Osteocyte (in vitro differentiated cells): ENCODE data around the gene TJP2. TPM values are rescaled to one million over a fixed set of nuclear protein-coding genes. Genes with fewer than 3 reads are reported as not detected.

Experiments
- DNase-seq: peaks from one replicate; pipeline ENCODE4 v3.0.0; 2021; ENCODE audit warnings: mixed read lengths; ENCODE audit not compliant: unreplicated experiment; ENCODE audit errors: extremely low spot score
- H3K27ac Mint-ChIP-seq: one replicate; pipeline ENCODE4 v1.8.0; 2021; ENCODE audit warnings: mild to moderate bottlenecking, mixed read lengths; ENCODE audit not compliant: unreplicated experiment
- H3K27me3 Mint-ChIP-seq: one replicate; pipeline ENCODE4 v1.8.0; 2021; ENCODE audit warnings: mixed read lengths; ENCODE audit not compliant: unreplicated experiment
- H3K36me3 Mint-ChIP-seq: one replicate; pipeline ENCODE4 v1.8.0; 2021; ENCODE audit warnings: mixed read lengths; ENCODE audit not compliant: unreplicated experiment
- H3K4me1 Mint-ChIP-seq: one replicate; pipeline ENCODE4 v1.8.0; 2021; ENCODE audit warnings: mixed read lengths; ENCODE audit not compliant: unreplicated experiment
- H3K4me3 Mint-ChIP-seq: one replicate; pipeline ENCODE4 v1.8.0; 2021; ENCODE audit warnings: mild to moderate bottlenecking, moderate library complexity, mixed read lengths; ENCODE audit not compliant: unreplicated experiment
- H3K9me3 Mint-ChIP-seq: one replicate; pipeline ENCODE4 v1.8.0; 2021; ENCODE audit warnings: mixed read lengths; ENCODE audit not compliant: unreplicated experiment
- CTCF ChIP-seq: fragments of 200-600 bp; sonication (generic); IDR thresholded peaks from 2 replicates; pipeline ENCODE4 v1.5.0; 2021; ENCODE audit warnings: antibody characterized with exemption, mild to moderate bottlenecking, moderate library complexity
- total RNA-seq: library from RNA; stranded (reverse); gene quantifications from 2 replicates; pipeline ENCODE4 v1.2.1, GENCODE V29; 2021

Gene TJP2
- total RNA-seq, 1 donor from 2014 or later, result 42.7 TPM

- no peak for DNase-seq
Measured at GRCh38 chr9:69218166-69218565, 44.1 kb downstream of the TJP2 start.

GRCh38 chr9:69221036-69221435 lies 47.0 kb downstream of the TJP2 start:
- Mint-ChIP-seq H3K36me3 (peaks cover 16% of the 10 kb centered on the region), H3K27me3 (no peaks in the 10 kb centered on the region), H3K27ac (no peak overlapping the region), H3K4me3 (no peak overlapping the region), H3K9me3 (no peaks in the 10 kb centered on the region), H3K4me1 (peaks cover 5% of the 10 kb centered on the region)
- DNase-seq, result peak; percentile 85
- no peak for TF ChIP-seq CTCF

More at GRCh38 chr9:69218166-69218565, 44.1 kb downstream of the TJP2 start:
- Mint-ChIP-seq H3K36me3 (peaks cover 12% of the 10 kb centered on the region), H3K4me1 (peaks cover 2% of the 10 kb centered on the region), H3K9me3 (no peaks in the 10 kb centered on the region), H3K27me3 (no peaks in the 10 kb centered on the region), H3K27ac (no peak overlapping the region), H3K4me3 (no peak overlapping the region)
- no peak for TF ChIP-seq CTCF

- no peak overlapping the region for H3K27ac Mint-ChIP-seq
- no peak for DNase-seq
- peaks cover 19% of the 10 kb centered on the region for H3K36me3 Mint-ChIP-seq
Measured at GRCh38 chr9:69222970-69223369, 48.9 kb downstream of the TJP2 start.

GRCh38 chr9:69223605-69224004 lies 49.5 kb downstream of the TJP2 start:
- Mint-ChIP-seq H3K27me3 (no peaks in the 10 kb centered on the region), H3K36me3 (peaks cover 18% of the 10 kb centered on the region), H3K4me3 (no peak overlapping the region), H3K4me1 (peaks cover 5% of the 10 kb centered on the region), H3K9me3 (no peaks in the 10 kb centered on the region), H3K27ac (no peak overlapping the region)
- TF ChIP-seq CTCF, result peak; percentile 74
- no peak for DNase-seq

More at GRCh38 chr9:69222970-69223369, 48.9 kb downstream of the TJP2 start:
- Mint-ChIP-seq H3K4me1 (peaks cover 5% of the 10 kb centered on the region), H3K4me3 (no peak overlapping the region), H3K27me3 (no peaks in the 10 kb centered on the region), H3K9me3 (no peaks in the 10 kb centered on the region)
- TF ChIP-seq CTCF, result no peak

- H3K27ac Mint-ChIP-seq, result no peak overlapping the region
- no peak overlapping the region for H3K4me3 Mint-ChIP-seq
- no peak for TF ChIP-seq CTCF
- DNase-seq, result no peak
- peaks cover 28% of the 10 kb centered on the region for H3K36me3 Mint-ChIP-seq
- no peaks in the 10 kb centered on the region for H3K27me3 Mint-ChIP-seq
- H3K4me1 Mint-ChIP-seq, result no peaks in the 10 kb centered on the region
- H3K9me3 Mint-ChIP-seq, result no peaks in the 10 kb centered on the region
Measured at GRCh38 chr9:69229367-69229766, 55.3 kb downstream of the TJP2 start.
